Measurements from ENCODE around the gene SRD5A1. TPM values are rescaled to one million over a fixed set of nuclear protein-coding genes. Genes with fewer than 3 reads are reported as not detected.

The SRD5A1 gene
- total RNA-seq, 1 donor from 2014 or later: 16.2 TPM

GRCh38 chr5:6602441-6602840 is 30.8 kb upstream of the SRD5A1 start:
- no peaks in the 10 kb centered on the region for H3K4me1 Mint-ChIP-seq
- Histone ChIP-seq H3K4me1 (no peaks in the 10 kb centered on the region), H3K9me3 (ENCODE audit: low read depth) (no peaks in the 10 kb centered on the region), H3K36me3 (no peaks in the 10 kb centered on the region), H4K20me1 (ENCODE audit: low read depth) (no peaks in the 10 kb centered on the region), H3K79me2 (ENCODE audit: low read depth) (no peaks in the 10 kb centered on the region), H3K4me2 (no peak overlapping the region), H3K9ac (no peak overlapping the region), H3K4me3 (no peak overlapping the region), H3K27ac (no peak overlapping the region), H3K27me3 (no peaks in the 10 kb centered on the region), H2AFZ (replicated peaks) (no peak overlapping the region), H3F3A (ENCODE audit: low read depth) (no peaks in the 10 kb centered on the region)
- no peak for DNase-seq (ENCODE audit: low spot score)
- H3K4me3 Mint-ChIP-seq: no peak overlapping the region
- H3K27me3 Mint-ChIP-seq (ENCODE audit: insufficient read depth, low read depth): peaks cover 7% of the 10 kb centered on the region
- H3K36me3 Mint-ChIP-seq: peaks cover 41% of the 10 kb centered on the region
- H3K27ac Mint-ChIP-seq: no peak overlapping the region
- TF ChIP-seq CTCF (IDR thresholded peaks at IDR 0.05) (no peak), EZH2 (IDR thresholded peaks at IDR 0.05) (no peak), EZH2phosphoT487 (IDR thresholded peaks at IDR 0.05) (no peak)
- H3K9me3 Mint-ChIP-seq: no peaks in the 10 kb centered on the region

- TF ChIP-seq CTCF (IDR thresholded peaks at IDR 0.05): no peak
- TF ChIP-seq EZH2 (IDR thresholded peaks at IDR 0.05): no peak
- no peak for TF ChIP-seq EZH2phosphoT487 (IDR thresholded peaks at IDR 0.05)
- Mint-ChIP-seq H3K4me1 (no peaks in the 10 kb centered on the region), H3K27me3 (ENCODE audit: insufficient read depth, low read depth) (peaks cover 7% of the 10 kb centered on the region), H3K9me3 (no peaks in the 10 kb centered on the region), H3K4me3 (no peak overlapping the region), H3K36me3 (peaks cover 37% of the 10 kb centered on the region), H3K27ac (no peak overlapping the region)
- Histone ChIP-seq H2AFZ (replicated peaks) (no peak overlapping the region), H3K4me3 (no peak overlapping the region), H3K27me3 (no peaks in the 10 kb centered on the region), H3K4me2 (no peak overlapping the region), H3K27ac (no peak overlapping the region), H3K79me2 (ENCODE audit: low read depth) (no peaks in the 10 kb centered on the region), H3K4me1 (no peaks in the 10 kb centered on the region), H4K20me1 (ENCODE audit: low read depth) (peaks cover 3% of the 10 kb centered on the region), H3K36me3 (no peaks in the 10 kb centered on the region), H3K9me3 (ENCODE audit: low read depth) (no peaks in the 10 kb centered on the region), H3F3A (ENCODE audit: low read depth) (no peaks in the 10 kb centered on the region), H3K9ac (no peak overlapping the region)
- no peak for DNase-seq (ENCODE audit: low spot score)
Observed at GRCh38 chr5:6603643-6604042, 29.6 kb upstream of the SRD5A1 start.

GRCh38 chr5:6604341-6604740 is 28.9 kb upstream of the SRD5A1 start:
- TF ChIP-seq EZH2 (IDR thresholded peaks at IDR 0.05) (no peak), CTCF (IDR thresholded peaks at IDR 0.05) (no peak), EZH2phosphoT487 (IDR thresholded peaks at IDR 0.05) (no peak)
- Histone ChIP-seq H3K4me1 (no peaks in the 10 kb centered on the region), H4K20me1 (ENCODE audit: low read depth) (peaks cover 3% of the 10 kb centered on the region), H3K9ac (no peak overlapping the region), H2AFZ (replicated peaks) (no peak overlapping the region), H3K27ac (no peak overlapping the region), H3K79me2 (ENCODE audit: low read depth) (no peaks in the 10 kb centered on the region), H3K9me3 (ENCODE audit: low read depth) (no peaks in the 10 kb centered on the region), H3K4me3 (no peak overlapping the region), H3K4me2 (no peak overlapping the region), H3K27me3 (no peaks in the 10 kb centered on the region), H3K36me3 (peaks cover 4% of the 10 kb centered on the region), H3F3A (ENCODE audit: low read depth) (no peaks in the 10 kb centered on the region)
- DNase-seq (ENCODE audit: low spot score): no peak
- H3K4me1 Mint-ChIP-seq: no peaks in the 10 kb centered on the region
- no peak overlapping the region for H3K27ac Mint-ChIP-seq
- no peaks in the 10 kb centered on the region for H3K9me3 Mint-ChIP-seq
- H3K4me3 Mint-ChIP-seq: no peak overlapping the region
- H3K27me3 Mint-ChIP-seq (ENCODE audit: insufficient read depth, low read depth): peaks cover 7% of the 10 kb centered on the region
- H3K36me3 Mint-ChIP-seq: peaks cover 37% of the 10 kb centered on the region

Data from neural progenitor cell (in vitro differentiated cells).